NCI-H82 (cell line): ENCODE results near the gene COX10.

Experiments used
- DNase-seq: peaks from one replicate; lab custom pipeline; 2025; lab: John Stamatoyannopoulos, UW

The COX10 gene

GRCh38 chr17:14070344-14070984 is 1.2 kb downstream of the COX10 start:
- DNase-seq, result no peak

- DNase-seq, result no peak
Observed at GRCh38 chr17:14072881-14073280, 3.6 kb downstream of the COX10 start.

GRCh38 chr17:14078027-14078426 is 8.7 kb downstream of the COX10 start:
- DNase-seq, result no peak

GRCh38 chr17:14080847-14081251 is 11.5 kb downstream of the COX10 start:
- no peak for DNase-seq

- DNase-seq, result no peak
Observed at GRCh38 chr17:14082848-14083247, 13.5 kb downstream of the COX10 start.

GRCh38 chr17:14084955-14085354 is 15.7 kb downstream of the COX10 start:
- no peak for DNase-seq

GRCh38 chr17:14086189-14086588 is 16.9 kb downstream of the COX10 start:
- DNase-seq, result no peak

GRCh38 chr17:14089179-14089578 is 19.9 kb downstream of the COX10 start:
- DNase-seq, result no peak

- no peak for DNase-seq
Observed at GRCh38 chr17:14091367-14091766, 22.1 kb downstream of the COX10 start.

- peak; percentile 74 for DNase-seq
Observed at GRCh38 chr17:14092808-14093207, 23.5 kb downstream of the COX10 start.

- DNase-seq, result no peak
Observed at GRCh38 chr17:14094676-14095601, 25.6 kb downstream of the COX10 start.

GRCh38 chr17:14095631-14096030 is 26.3 kb downstream of the COX10 start:
- no peak for DNase-seq

GRCh38 chr17:14098246-14098645 is 28.9 kb downstream of the COX10 start:
- no peak for DNase-seq

- DNase-seq, result no peak
Observed at GRCh38 chr17:14101976-14102375, 32.7 kb downstream of the COX10 start.

- DNase-seq, result no peak
Observed at GRCh38 chr17:14103836-14104235, 34.5 kb downstream of the COX10 start.

- DNase-seq, result no peak
Observed at GRCh38 chr17:14104734-14105133, 35.4 kb downstream of the COX10 start.

GRCh38 chr17:14107889-14108288 is 38.6 kb downstream of the COX10 start:
- DNase-seq, result no peak

GRCh38 chr17:14112407-14112806 is 43.1 kb downstream of the COX10 start:
- no peak for DNase-seq

- DNase-seq, result no peak
Observed at GRCh38 chr17:14113137-14113536, 43.8 kb downstream of the COX10 start.

GRCh38 chr17:14116263-14117024 is 47.1 kb downstream of the COX10 start:
- peak; percentile 28 for DNase-seq

GRCh38 chr17:14118951-14119350 is 49.6 kb downstream of the COX10 start:
- DNase-seq, result no peak

- no peak for DNase-seq
Observed at GRCh38 chr17:14119546-14119945, 50.2 kb downstream of the COX10 start.

- DNase-seq, result no peak
Observed at GRCh38 chr17:14121952-14122351, 52.6 kb downstream of the COX10 start.
